Tibial nerve (tissue), 4 donors: ENCODE data around the gene LRRC72. TPM values are rescaled to one million over a fixed set of nuclear protein-coding genes. Genes with fewer than 3 reads are reported as not detected.

ENCODE experiments used
- DNase-seq, 2 donors: peaks; one replicate each; pipeline ENCODE4 v3.0.0-alpha.2; 2019; ENCODE audit warnings: low spot score in 2 of 2
- H3K27ac ChIP-seq, 4 donors: fragments of 200-600 bp; sonication (generic) in 3 of 4; one replicate each; pipeline ENCODE4 v1.5.1; 2017 to 2019; ENCODE audit warnings: mild to moderate bottlenecking in 1 of 4
- H3K27me3 ChIP-seq, 2 donors: fragments of 200-600 bp; sonication (generic) in 1 of 2; one replicate each; pipeline versions ENCODE4 v1.5.1 to v1.6.0; 2017 to 2019
- H3K36me3 ChIP-seq, 3 donors: fragments of 200-600 bp; sonication (generic); one replicate each; pipeline ENCODE4 v1.5.1; 2018 to 2019
- H3K4me1 ChIP-seq, 4 donors: fragments of 200-600 bp; sonication (generic) in 3 of 4; one replicate each; pipeline ENCODE4 v1.5.1; 2017 to 2019
- H3K4me3 ChIP-seq, 4 donors: fragments of 200-600 bp; sonication (generic) in 3 of 4; one replicate each; pipeline ENCODE4 v1.5.1; 2017 to 2019; ENCODE audit warnings: mild to moderate bottlenecking in 1 of 4, moderate library complexity in 1 of 4
- H3K9me3 ChIP-seq, 4 donors: fragments of 200-600 bp; sonication (generic) in 3 of 4; one replicate each; pipeline ENCODE4 v1.5.1; 2017 to 2019
- EP300 ChIP-seq, 2 donors: sonication (generic); formaldehyde crosslinking; IDR thresholded peaks; one replicate each; pipeline ENCODE4 v1.6.1; 2017; ENCODE audit warnings: antibody characterized with exemption in 2 of 2, mild to moderate bottlenecking in 1 of 2
- POLR2A ChIP-seq, 2 donors: fragments of 450-650 bp; IDR thresholded peaks; one replicate each; pipeline ENCODE4 v1.6.1; 2017; ENCODE audit warnings: antibody characterized with exemption in 2 of 2, mild to moderate bottlenecking in 2 of 2, moderate library complexity in 2 of 2
- WGBS, 2 donors: methylation state at CpG; one replicate each; pipeline ENCODE4 v1.1.5; 2018; 5-methylcytosine and 5-hydroxymethylcytosine counted together
- total RNA-seq, 4 donors: library from RNA; depleted of rRNA; stranded (reverse); fragments of >200 nt; gene quantifications; one replicate each; pipeline ENCODE4 v1.1.0, GENCODE V29; 2016
- TF ChIP-seq, protein P1 (sequence below), 5 experiments: fragments of 200-600 bp in 3 of 5; fragments of 450-650 bp in 2 of 5; sonication (generic) in 3 of 5; IDR thresholded peaks; one replicate each; pipeline ENCODE4 v1.5.1; 2016 to 2019; ENCODE audit warnings: antibody characterized with exemption in 5 of 5, mild to moderate bottlenecking in 3 of 5, moderate library complexity in 2 of 5

Gene LRRC72
- total RNA-seq, 4 donors from 2014 or later = not detected

- no peaks in the 10 kb centered on the region for H3K9me3 ChIP-seq
- no peaks in the 10 kb centered on the region for H3K27me3 ChIP-seq
- no peaks in the 10 kb centered on the region for H3K36me3 ChIP-seq
- no peak for DNase-seq
- H3K4me1 ChIP-seq = peaks cover 0 to 7% (median 2%) of the 10 kb centered on the region in 4 donors
- TF ChIP-seq POLR2A (IDR thresholded peaks at IDR 0.05) (no peak), EP300 (IDR thresholded peaks at IDR 0.05) (no peak)
- TF ChIP-seq, protein P1, sequence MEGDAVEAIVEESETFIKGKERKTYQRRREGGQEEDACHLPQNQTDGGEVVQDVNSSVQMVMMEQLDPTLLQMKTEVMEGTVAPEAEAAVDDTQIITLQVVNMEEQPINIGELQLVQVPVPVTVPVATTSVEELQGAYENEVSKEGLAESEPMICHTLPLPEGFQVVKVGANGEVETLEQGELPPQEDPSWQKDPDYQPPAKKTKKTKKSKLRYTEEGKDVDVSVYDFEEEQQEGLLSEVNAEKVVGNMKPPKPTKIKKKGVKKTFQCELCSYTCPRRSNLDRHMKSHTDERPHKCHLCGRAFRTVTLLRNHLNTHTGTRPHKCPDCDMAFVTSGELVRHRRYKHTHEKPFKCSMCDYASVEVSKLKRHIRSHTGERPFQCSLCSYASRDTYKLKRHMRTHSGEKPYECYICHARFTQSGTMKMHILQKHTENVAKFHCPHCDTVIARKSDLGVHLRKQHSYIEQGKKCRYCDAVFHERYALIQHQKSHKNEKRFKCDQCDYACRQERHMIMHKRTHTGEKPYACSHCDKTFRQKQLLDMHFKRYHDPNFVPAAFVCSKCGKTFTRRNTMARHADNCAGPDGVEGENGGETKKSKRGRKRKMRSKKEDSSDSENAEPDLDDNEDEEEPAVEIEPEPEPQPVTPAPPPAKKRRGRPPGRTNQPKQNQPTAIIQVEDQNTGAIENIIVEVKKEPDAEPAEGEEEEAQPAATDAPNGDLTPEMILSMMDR (IDR thresholded peaks at IDR 0.05) = no peak
- WGBS, 2 donors = 35 to 44% methylated on average over 3 of the region's 3 CpGs
- H3K27ac ChIP-seq = peak overlapping the region in 1 of 4 donors; percentile 66
- no peak overlapping the region for H3K4me3 ChIP-seq
These were observed 34.0 kb upstream of the LRRC72 start for GRCh38 chr7:16492513-16493062.

- TF ChIP-seq POLR2A (IDR thresholded peaks at IDR 0.05) = no peak
- TF ChIP-seq, protein P1 (IDR thresholded peaks at IDR 0.05) = no peak
- no peak for TF ChIP-seq EP300 (IDR thresholded peaks at IDR 0.05)
- Histone ChIP-seq H3K36me3 (no peaks in the 10 kb centered on the region), H3K27ac (no peak overlapping the region), H3K9me3 (no peaks in the 10 kb centered on the region), H3K4me1 (peaks cover 0 to 7% (median 2%) of the 10 kb centered on the region in 4 donors), H3K4me3 (no peak overlapping the region), H3K27me3 (no peaks in the 10 kb centered on the region)
- DNase-seq = no peak
- 70 to 79% methylated on average over 2 of the region's 2 CpGs for WGBS, 2 donors
These were observed 33.4 kb upstream of the LRRC72 start for GRCh38 chr7:16493266-16493665.

GRCh38 chr7:16494551-16494950, 32.1 kb upstream of the LRRC72 start:
- 81 to 87% methylated on average over 2 of the region's 2 CpGs for WGBS, 2 donors
- no peaks in the 10 kb centered on the region for H3K36me3 ChIP-seq
- H3K9me3 ChIP-seq = no peaks in the 10 kb centered on the region
- no peak for DNase-seq
- no peaks in the 10 kb centered on the region for H3K27me3 ChIP-seq
- H3K4me1 ChIP-seq = peaks cover 0 to 7% (median 2%) of the 10 kb centered on the region in 4 donors
- no peak for TF ChIP-seq POLR2A (IDR thresholded peaks at IDR 0.05)
- no peak overlapping the region for H3K4me3 ChIP-seq
- H3K27ac ChIP-seq = no peak overlapping the region

DNA sequence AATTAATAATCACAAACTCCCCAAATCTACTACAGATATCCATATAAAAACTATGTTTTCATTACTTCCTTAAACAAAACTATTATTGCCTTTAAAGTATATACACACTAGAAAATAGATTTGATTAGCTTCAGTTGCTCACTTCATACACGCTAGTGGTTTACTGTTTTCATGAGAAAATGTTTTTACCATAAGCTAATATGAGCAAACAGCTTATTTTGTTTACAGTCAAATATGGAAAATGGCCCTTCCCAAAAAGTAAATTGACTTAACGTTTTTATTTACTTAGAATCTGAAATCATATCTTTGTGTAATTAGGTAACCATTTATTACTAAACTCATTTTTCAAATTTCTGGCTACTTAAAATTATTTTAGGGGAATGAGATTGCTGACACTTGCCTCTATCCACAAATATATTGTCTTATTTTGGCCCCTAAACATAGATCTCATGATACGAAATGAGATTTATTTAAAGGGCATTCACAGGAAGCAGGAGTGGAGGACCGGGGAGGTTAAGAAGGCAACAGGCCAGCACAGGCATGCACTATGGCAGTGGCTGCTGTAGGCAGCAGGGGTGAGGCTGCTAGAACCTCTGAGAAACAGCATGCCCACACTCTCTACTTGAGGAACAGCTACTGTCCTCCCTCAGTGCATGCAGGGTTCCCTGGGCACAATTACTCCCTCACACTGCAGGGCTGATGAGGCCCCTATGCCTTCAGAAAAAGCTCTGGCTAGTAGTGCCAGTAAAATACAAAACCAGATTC, 31.5 kb upstream of the LRRC72 start:
- Histone ChIP-seq H3K4me1 (peaks cover 0 to 7% (median 2%) of the 10 kb centered on the region in 4 donors), H3K27me3 (no peaks in the 10 kb centered on the region), H3K27ac (no peak overlapping the region), H3K4me3 (no peak overlapping the region), H3K9me3 (no peaks in the 10 kb centered on the region), H3K36me3 (no peaks in the 10 kb centered on the region)
- TF ChIP-seq EP300 (IDR thresholded peaks at IDR 0.05) = no peak
- TF ChIP-seq POLR2A (IDR thresholded peaks at IDR 0.05) = no peak
- TF ChIP-seq, protein P1 (IDR thresholded peaks at IDR 0.05) = no peak
- no peak for DNase-seq
- 63 to 69% methylated on average over 4 of the region's 4 CpGs for WGBS, 2 donors

DNA sequence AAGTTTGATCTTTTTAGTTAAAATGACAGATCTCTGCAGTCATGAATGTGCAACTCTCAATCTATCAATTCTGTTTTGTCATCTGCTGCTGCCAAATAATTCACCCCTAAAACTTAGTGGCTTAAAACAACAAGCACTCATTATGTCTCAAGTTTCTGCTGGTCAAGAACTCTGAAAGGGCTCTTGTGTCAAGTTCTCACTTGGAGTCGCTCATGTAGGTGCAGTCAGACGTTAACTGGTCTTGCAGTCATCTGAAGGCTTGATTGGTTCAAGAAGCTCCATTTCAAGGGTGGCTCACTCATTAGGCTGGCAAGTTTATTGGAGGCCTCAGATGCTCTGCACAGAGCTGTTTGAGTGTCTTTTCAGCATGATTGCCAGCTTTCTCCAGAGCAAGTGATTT, 28.5 kb upstream of the LRRC72 start:
- TF ChIP-seq, protein P1 (IDR thresholded peaks at IDR 0.05) = no peak
- TF ChIP-seq EP300 (IDR thresholded peaks at IDR 0.05) = no peak
- TF ChIP-seq POLR2A (IDR thresholded peaks at IDR 0.05) = no peak
- Histone ChIP-seq H3K4me1 (no peaks in the 10 kb centered on the region), H3K27me3 (no peaks in the 10 kb centered on the region), H3K36me3 (no peaks in the 10 kb centered on the region), H3K4me3 (no peak overlapping the region), H3K27ac (no peak overlapping the region), H3K9me3 (peaks cover 0 to 12% (median 0%) of the 10 kb centered on the region in 4 donors)
- WGBS, 2 donors = 54 to 67% methylated on average over 2 of the region's 2 CpGs
- DNase-seq = no peak
